HFFc6 (cell line): ENCODE data around the gene RFK. TPM values are rescaled to one million over a fixed set of nuclear protein-coding genes. Genes with fewer than 3 reads are reported as not detected.
A peak's percentile ranks its signal among the peaks of the same experiment; 100 is the strongest.

ENCODE experiments used
- DNase-seq: peaks from one replicate; pipeline ENCODE4 v3.0.0-alpha.2; 2018
- H3K27ac Mint-ChIP-seq: 2 replicates; pipeline ENCODE4 v1.8.0; 2020; ENCODE audit warnings: mild to moderate bottlenecking, mixed read lengths
- H3K27me3 Mint-ChIP-seq: 2 replicates; pipeline ENCODE4 v1.8.0; 2021; ENCODE audit warnings: mild to moderate bottlenecking, moderate library complexity, mixed read lengths; ENCODE audit not compliant: insufficient read depth
- H3K36me3 Mint-ChIP-seq: 2 replicates; pipeline ENCODE4 v1.8.0; 2021; ENCODE audit warnings: low read depth, mixed read lengths
- H3K4me1 Mint-ChIP-seq: 2 replicates; pipeline ENCODE4 v1.8.0; 2020; ENCODE audit warnings: low read depth, mixed read lengths
- H3K4me3 Mint-ChIP-seq: 2 replicates; pipeline ENCODE4 v1.8.0; 2020; ENCODE audit warnings: mild to moderate bottlenecking, moderate library complexity, mixed read lengths
- H3K9me3 Mint-ChIP-seq: 2 replicates; pipeline ENCODE4 v1.8.0; 2020; ENCODE audit warnings: mild to moderate bottlenecking, mixed read lengths
- total RNA-seq, 6 experiments: library from RNA; stranded (reverse); fragmentation: NEBNext Ultra II Directional; extraction: Animal tissue kit (Norgen Biotek cat#: 25700); gene quantifications; 2 replicates in 1 of 6; 3 replicates in 5 of 6; pipeline ENCODE4 v1.2.3, GENCODE V29; 2021
- TF ChIP-seq, protein P1 (sequence below): fragments of 200-600 bp; sonication (generic); IDR thresholded peaks from 2 replicates; pipeline ENCODE4 v1.5.0; 2021; ENCODE audit warnings: antibody characterized with exemption, mild to moderate bottlenecking

Gene RFK
- total RNA-seq, 6 experiments from 2014 or later = 16.7 to 19.0 (median 18.1) TPM

GRCh38 chr9:76400534-76401096, 6.4 kb upstream of the RFK start:
- H3K4me3 Mint-ChIP-seq = no peak overlapping the region
- peaks cover 35% of the 10 kb centered on the region for H3K4me1 Mint-ChIP-seq
- no peaks in the 10 kb centered on the region for H3K36me3 Mint-ChIP-seq
- H3K27ac Mint-ChIP-seq = no peak overlapping the region
- H3K9me3 Mint-ChIP-seq = no peaks in the 10 kb centered on the region
- no peak for DNase-seq
- TF ChIP-seq, protein P1, sequence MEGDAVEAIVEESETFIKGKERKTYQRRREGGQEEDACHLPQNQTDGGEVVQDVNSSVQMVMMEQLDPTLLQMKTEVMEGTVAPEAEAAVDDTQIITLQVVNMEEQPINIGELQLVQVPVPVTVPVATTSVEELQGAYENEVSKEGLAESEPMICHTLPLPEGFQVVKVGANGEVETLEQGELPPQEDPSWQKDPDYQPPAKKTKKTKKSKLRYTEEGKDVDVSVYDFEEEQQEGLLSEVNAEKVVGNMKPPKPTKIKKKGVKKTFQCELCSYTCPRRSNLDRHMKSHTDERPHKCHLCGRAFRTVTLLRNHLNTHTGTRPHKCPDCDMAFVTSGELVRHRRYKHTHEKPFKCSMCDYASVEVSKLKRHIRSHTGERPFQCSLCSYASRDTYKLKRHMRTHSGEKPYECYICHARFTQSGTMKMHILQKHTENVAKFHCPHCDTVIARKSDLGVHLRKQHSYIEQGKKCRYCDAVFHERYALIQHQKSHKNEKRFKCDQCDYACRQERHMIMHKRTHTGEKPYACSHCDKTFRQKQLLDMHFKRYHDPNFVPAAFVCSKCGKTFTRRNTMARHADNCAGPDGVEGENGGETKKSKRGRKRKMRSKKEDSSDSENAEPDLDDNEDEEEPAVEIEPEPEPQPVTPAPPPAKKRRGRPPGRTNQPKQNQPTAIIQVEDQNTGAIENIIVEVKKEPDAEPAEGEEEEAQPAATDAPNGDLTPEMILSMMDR = no peak
- 0 out of 2 replicates have a peak, but pooled peaks cover 2% of the 10 kb centered on the region for H3K27me3 Mint-ChIP-seq

DNA sequence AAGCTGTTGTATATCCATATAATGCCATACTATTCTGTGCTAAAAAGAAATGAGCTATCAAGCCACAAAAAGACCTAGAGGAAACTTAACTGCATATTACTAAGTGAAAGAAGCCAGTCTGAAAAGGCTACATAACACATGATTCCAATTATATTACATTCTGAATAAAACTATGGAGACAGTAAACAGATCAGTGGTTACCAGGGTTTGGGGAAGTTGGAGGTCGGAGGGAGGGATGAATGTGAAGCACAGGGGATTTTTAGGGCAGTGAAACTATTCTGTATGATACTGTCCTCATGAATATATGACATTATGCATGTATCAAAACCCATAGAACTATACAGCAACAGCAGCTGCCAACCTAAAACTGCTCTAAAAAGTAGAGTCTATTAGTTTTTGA, 5.6 kb upstream of the RFK start:
- TF ChIP-seq, protein P1 = no peak
- Mint-ChIP-seq H3K4me3 (no peak overlapping the region), H3K27ac (no peak overlapping the region), H3K36me3 (no peaks in the 10 kb centered on the region), H3K9me3 (no peaks in the 10 kb centered on the region), H3K27me3 (peaks cover 2% of the 10 kb centered on the region; the same call in 1 of the 2 replicates), H3K4me1 (peaks cover 41% of the 10 kb centered on the region)
- no peak for DNase-seq

DNA sequence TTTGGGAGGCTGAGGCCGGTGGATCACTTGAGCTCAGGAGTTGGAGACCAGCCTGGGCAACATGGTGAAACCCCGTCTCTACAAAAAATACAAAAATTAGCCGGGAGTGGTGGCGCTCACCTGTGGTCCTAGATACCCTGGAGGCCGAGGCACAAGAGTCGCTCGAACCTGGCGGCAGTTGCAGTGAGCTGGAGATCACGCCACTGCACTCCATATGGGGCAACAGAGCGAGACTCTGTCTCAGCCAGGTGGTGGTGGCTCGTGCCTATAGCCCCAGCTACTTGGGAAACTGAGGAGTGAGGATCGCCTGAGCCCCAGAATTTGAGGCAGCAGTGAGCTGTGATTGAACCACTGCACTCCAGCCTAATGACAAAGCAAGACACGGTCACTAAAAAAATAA, 2.4 kb upstream of the RFK start:
- H3K4me1 Mint-ChIP-seq = peaks cover 30% of the 10 kb centered on the region
- H3K36me3 Mint-ChIP-seq = peaks cover 12% of the 10 kb centered on the region
- no peaks in the 10 kb centered on the region for H3K9me3 Mint-ChIP-seq
- no peak overlapping the region for H3K27ac Mint-ChIP-seq
- H3K4me3 Mint-ChIP-seq = no peak overlapping the region
- TF ChIP-seq, protein P1 = no peak
- H3K27me3 Mint-ChIP-seq = peaks cover 2% of the 10 kb centered on the region; the same call in 1 of the 2 replicates
- no peak for DNase-seq

DNA sequence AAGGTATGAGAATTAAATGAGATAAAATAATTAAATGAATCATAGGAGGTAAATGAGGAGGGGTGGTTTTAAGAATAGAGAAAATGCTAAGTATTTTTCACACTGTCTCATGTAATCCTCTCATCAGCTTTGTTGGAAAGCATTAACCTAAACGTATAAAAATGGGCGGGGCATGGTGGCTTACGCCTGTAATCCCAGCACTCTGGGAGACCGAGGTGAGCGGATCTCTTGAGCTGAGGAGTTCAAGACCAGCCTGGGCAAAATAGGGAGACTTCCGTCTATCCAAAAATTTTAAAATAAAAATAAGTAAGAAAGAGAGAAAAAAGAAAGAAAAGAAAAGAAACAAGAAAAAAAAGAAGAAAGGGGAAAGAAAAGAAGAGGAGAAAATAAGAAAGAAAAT, 1.9 kb upstream of the RFK start:
- no peak for DNase-seq
- Mint-ChIP-seq H3K27me3 (peaks cover 2% of the 10 kb centered on the region; the same call in 1 of the 2 replicates), H3K4me3 (no peak overlapping the region), H3K9me3 (no peaks in the 10 kb centered on the region), H3K4me1 (peaks cover 26% of the 10 kb centered on the region), H3K27ac (no peak overlapping the region), H3K36me3 (peaks cover 12% of the 10 kb centered on the region)
- TF ChIP-seq, protein P1 = no peak

GRCh38 chr9:76395381-76395780, 1.2 kb upstream of the RFK start:
- Mint-ChIP-seq H3K9me3 (no peaks in the 10 kb centered on the region), H3K36me3 (peaks cover 12% of the 10 kb centered on the region), H3K4me3 (peak overlapping the region; percentile 92), H3K4me1 (peaks cover 20% of the 10 kb centered on the region), H3K27ac (peak overlapping the region; percentile 95), H3K27me3 (peaks cover 2% of the 10 kb centered on the region; the same call in 1 of the 2 replicates)
- TF ChIP-seq, protein P1 = no peak
- no peak for DNase-seq
